Hepatocyte (in vitro differentiated cells): ENCODE results near the gene SEZ6. TPM values are rescaled to one million over a fixed set of nuclear protein-coding genes. Genes with fewer than 3 reads are reported as not detected.
"Not testable (repeated sequence)": the region's sequence is repeated elsewhere in the genome, so short reads cannot be mapped to it uniquely, and the experiment has no call there.

Source experiments
- DNase-seq: peaks from one replicate; pipeline ENCODE4 v3.0.0-alpha.2; 2016; ENCODE audit warnings: low spot score
- H2AFZ ChIP-seq: fragments of 200-600 bp; sonication (generic); 2 replicates; pipeline ENCODE4 v1.6.0; 2016; ENCODE audit warnings: antibody characterized with exemption, mild to moderate bottlenecking
- H3K27ac ChIP-seq: fragments of 200-600 bp; sonication (generic); 2 replicates; pipeline ENCODE4 v1.5.1; 2016; ENCODE audit warnings: mild to moderate bottlenecking
- H3K27me3 ChIP-seq: fragments of 200-600 bp; sonication (generic); 2 replicates; pipeline ENCODE4 v1.6.1; 2016
- H3K36me3 ChIP-seq: fragments of 200-600 bp; sonication (generic); replicated peaks from 2 replicates; pipeline ENCODE4 v1.5.1; 2016; ENCODE audit warnings: low read depth; ENCODE audit not compliant: insufficient read depth
- H3K4me1 ChIP-seq: fragments of 200-600 bp; sonication (generic); 2 replicates; pipeline ENCODE4 v1.5.1; 2016; ENCODE audit warnings: mild to moderate bottlenecking, moderate library complexity; ENCODE audit not compliant: insufficient read depth
- H3K4me2 ChIP-seq: fragments of 200-600 bp; sonication (generic); 2 replicates; pipeline ENCODE4 v1.6.0; 2016
- H3K4me3 ChIP-seq: fragments of 200-600 bp; sonication (generic); 2 replicates; pipeline ENCODE4 v1.5.1; 2016; ENCODE audit warnings: mild to moderate bottlenecking
- H3K79me2 ChIP-seq: fragments of 200-600 bp; sonication (generic); 2 replicates; pipeline ENCODE4 v1.6.0; 2017; ENCODE audit warnings: mild to moderate bottlenecking
- H3K9me2 ChIP-seq: fragments of 200-600 bp; sonication (generic); replicated peaks from 2 replicates; pipeline ENCODE4 v1.6.0; 2017; ENCODE audit warnings: mild to moderate bottlenecking; ENCODE audit not compliant: insufficient read depth
- H3K9me3 ChIP-seq: fragments of 200-600 bp; sonication (generic); 2 replicates; pipeline ENCODE4 v1.5.1; 2016; ENCODE audit warnings: low read depth, mild to moderate bottlenecking
- H4K20me1 ChIP-seq: fragments of 200-600 bp; sonication (generic); 2 replicates; pipeline ENCODE4 v1.6.0; 2016; ENCODE audit warnings: mild to moderate bottlenecking; ENCODE audit not compliant: insufficient read depth, poor library complexity, severe bottlenecking
- CTCF ChIP-seq: fragments of 200-600 bp; sonication (generic); IDR thresholded peaks from 2 replicates; pipeline ENCODE4 v1.5.1; 2016; ENCODE audit warnings: antibody characterized with exemption, mild to moderate bottlenecking; ENCODE audit not compliant: poor library complexity
- EZH2 ChIP-seq: fragments of 200-600 bp; sonication (generic); IDR thresholded peaks from 2 replicates; pipeline ENCODE4 v1.6.1; 2016; ENCODE audit warnings: antibody characterized with exemption, mild to moderate bottlenecking, borderline replicate concordance
- EZH2phosphoT487 ChIP-seq: fragments of 200-600 bp; sonication (generic); IDR thresholded peaks from one replicate; pipeline ENCODE4 v1.6.1; 2018; ENCODE audit warnings: antibody characterized with exemption, mild to moderate bottlenecking, low read depth, moderate library complexity; ENCODE audit not compliant: unreplicated experiment, severe bottlenecking
- WGBS: methylation state at CpG from one replicate; pipeline ENCODE4 v1.1.6; 2016; ENCODE audit warnings: low lambda C conversion rate; ENCODE audit errors: missing lambda C conversion rate; 5-methylcytosine and 5-hydroxymethylcytosine counted together
- polyA plus RNA-seq: library from polyadenylated mRNA; unstranded; fragments of >200 nt; fragmentation: Nextera tagmentation; extraction: Ambion mirVana; gene quantifications from 2 replicates; pipeline ENCODE4 v1.2.1, GENCODE V29; 2016
- total RNA-seq: library from RNA; depleted of rRNA; stranded (reverse); fragments of >200 nt; gene quantifications from 2 replicates; pipeline ENCODE4 v1.2.3, GENCODE V29; 2014

Gene SEZ6
- total and polyA plus RNA-seq, 2 experiments from 2014 or later = 0.81 to 1.2 TPM

GRCh38 chr17:28937044-28937729 lies 68.6 kb downstream of the SEZ6 start:
- no peaks in the 10 kb centered on the region for H3K9me3 ChIP-seq
- TF ChIP-seq EZH2phosphoT487 = no peak
- no peak for TF ChIP-seq CTCF
- TF ChIP-seq EZH2 = no peak
- DNase-seq = no peak
- no peak overlapping the region for H2AFZ ChIP-seq
- H3K79me2 ChIP-seq = peaks cover 100% of the 10 kb centered on the region
- WGBS = 76% methylated on average over 5 of the region's 5 CpGs
- no peaks in the 10 kb centered on the region for H3K9me2 ChIP-seq
- no peak overlapping the region for H3K4me2 ChIP-seq
- H3K4me3 ChIP-seq = no peak overlapping the region
- no peak overlapping the region for H3K27ac ChIP-seq
- H3K36me3 ChIP-seq = no peaks in the 10 kb centered on the region
- H3K27me3 ChIP-seq = no peaks in the 10 kb centered on the region
- H4K20me1 ChIP-seq = peaks cover 82% of the 10 kb centered on the region
- peaks cover 6% of the 10 kb centered on the region for H3K4me1 ChIP-seq

GRCh38 chr17:28935744-28936460 lies 69.9 kb downstream of the SEZ6 start:
- no peak for DNase-seq
- H4K20me1 ChIP-seq = peaks cover 82% of the 10 kb centered on the region
- H3K27ac ChIP-seq = no peak overlapping the region
- no peak overlapping the region for H2AFZ ChIP-seq
- no peaks in the 10 kb centered on the region for H3K9me2 ChIP-seq
- H3K4me3 ChIP-seq = no peak overlapping the region
- no peaks in the 10 kb centered on the region for H3K27me3 ChIP-seq
- no peak overlapping the region for H3K4me2 ChIP-seq
- peaks cover 100% of the 10 kb centered on the region for H3K79me2 ChIP-seq
- no peak for TF ChIP-seq EZH2phosphoT487
- TF ChIP-seq EZH2 = no peak
- TF ChIP-seq CTCF = no peak
- H3K4me1 ChIP-seq = peaks cover 6% of the 10 kb centered on the region
- H3K36me3 ChIP-seq = no peaks in the 10 kb centered on the region
- 83% methylated on average over 8 of the region's 8 CpGs for WGBS
- no peaks in the 10 kb centered on the region for H3K9me3 ChIP-seq

- not testable (repeated sequence) for H3K27ac ChIP-seq, H2AFZ ChIP-seq, DNase-seq, H3K9me2 ChIP-seq, H3K4me3 ChIP-seq, H3K27me3 ChIP-seq, H3K36me3 ChIP-seq, H3K4me1 ChIP-seq, H3K9me3 ChIP-seq, H3K4me2 ChIP-seq
- H4K20me1 ChIP-seq = peaks cover 83% of the 10 kb centered on the region
- peaks cover 100% of the 10 kb centered on the region for H3K79me2 ChIP-seq
- 98% methylated on average over 8 of the region's 8 CpGs for WGBS
Observed at GRCh38 chr17:28934508-28934907, 71.3 kb downstream of the SEZ6 start.

GRCh38 chr17:28929787-28930186 lies 76.0 kb downstream of the SEZ6 start:
- Histone ChIP-seq H3K9me3 (no peaks in the 10 kb centered on the region), H3K27ac (no peak overlapping the region), H3K4me2 (no peak overlapping the region), H3K4me3 (no peak overlapping the region), H3K79me2 (peaks cover 99% of the 10 kb centered on the region), H2AFZ (no peak overlapping the region), H3K36me3 (no peaks in the 10 kb centered on the region), H4K20me1 (peaks cover 63% of the 10 kb centered on the region), H3K27me3 (no peaks in the 10 kb centered on the region), H3K4me1 (no peaks in the 10 kb centered on the region), H3K9me2 (no peaks in the 10 kb centered on the region)
- WGBS = 85% methylated on average over 2 of the region's 2 CpGs
- DNase-seq = no peak
- TF ChIP-seq CTCF (no peak), EZH2 (no peak), EZH2phosphoT487 (no peak)
